ENCODE data around the gene RDX. TPM values are rescaled to one million over a fixed set of nuclear protein-coding genes. Genes with fewer than 3 reads are reported as not detected.

RDX gene
- total and polyA plus RNA-seq, 10 of the 15 experiments (the other 5 are each of a cell fraction or from before 2014, with no cell fraction given), result 24.6 to 62.2 (median 47.8) TPM

- no TSS peak for BruUV-seq (replicated peaks)
- ChIA-PET POLR2A (interaction anchor here (0.6 kb wide), 1 partner anchor 9 kb away, joined by 4 read pairs; no protein-coding TSS in a partner anchor), SMC1A (ENCODE audit: uncharacterized antibody, unreplicated experiment) (interaction anchor here (0.6 to 1.5 kb wide), 5 partner anchors 10 to 203 kb away, joined by 3 read pairs; no protein-coding TSS in a partner anchor), CTCF (no interaction called here), RAD21 (ENCODE audit: unreplicated experiment) (interaction anchor here (0.6 to 0.9 kb wide), 2 partner anchors 9 to 26 kb away, joined by 3 to 4 read pairs; no protein-coding TSS in a partner anchor)
- Histone ChIP-seq H2AFZ (ENCODE audit: control insufficient read depth, low read depth, low read length) (no peak overlapping the region; the same call in 1 of the 2 replicates), H3K9me3 (replicated peaks; ENCODE audit: control insufficient read depth, insufficient read depth, low read length) (no peaks in the 10 kb centered on the region), H3K27ac (ENCODE audit: control insufficient read depth, insufficient read depth) (no peak overlapping the region), H3K9ac (ENCODE audit: control insufficient read depth, insufficient read depth, low read length) (no peak overlapping the region), H4K20me1 (ENCODE audit: control insufficient read depth, insufficient read depth) (no peaks in the 10 kb centered on the region), H3K79me2 (ENCODE audit: control insufficient read depth, insufficient read depth, low read length) (no peaks in the 10 kb centered on the region), H3K27me3 (replicated peaks in 1 of 2; ENCODE audit: control insufficient read depth in 2 of 2, insufficient read depth in 2 of 2, low read length in 1 of 2) (no peaks in the 10 kb centered on the region), H3K4me2 (ENCODE audit: control insufficient read depth, insufficient read depth) (no peak overlapping the region), H3K4me1 (ENCODE audit: control insufficient read depth, insufficient read depth, low read length) (no peaks in the 10 kb centered on the region), H3K36me3 (ENCODE audit: control insufficient read depth in 2 of 2, insufficient read depth in 2 of 2, low read length in 1 of 2) (no peaks in the 10 kb centered on the region), H3K4me3 (no peak overlapping the region)
- intact Hi-C loops (cut with micrococcal nuclease; ENCODE audit: unreplicated experiment), result no loop called here
- WGBS (ENCODE audit: insufficient coverage, insufficient replicate concordance, low lambda C conversion rate, missing lambda C conversion rate), result 100% methylated on average over 1 of the region's 1 CpG
- no peak for TF ChIP-seq ZNF274 (IDR thresholded peaks at IDR 0.05; ENCODE audit: insufficient read depth, insufficient read length)
- no peak for TF ChIP-seq USF2 (IDR thresholded peaks at IDR 0.05; ENCODE audit: borderline replicate concordance, low read depth, low read length)
- no peak for TF ChIP-seq IRF3 (IDR thresholded peaks at IDR 0.05)
- DNase-seq (ENCODE audit: low read depth, low spot score) (no peak), FAIRE-seq (no peak), ATAC-seq (peak; percentile 51)
- in situ Hi-C loops (cut with MboI), result no loop called here
These were observed 22.4 kb upstream of the RDX start for GRCh38 chr11:110318638-110319404.

- no peak overlapping the region for H3K27ac ChIP-seq (ENCODE audit: control insufficient read depth, insufficient read depth)
- no peaks in the 10 kb centered on the region for H3K27me3 ChIP-seq (replicated peaks in 1 of 2; ENCODE audit: control insufficient read depth in 2 of 2, insufficient read depth in 2 of 2, low read length in 1 of 2)
- H4K20me1 ChIP-seq (ENCODE audit: control insufficient read depth, insufficient read depth), result no peaks in the 10 kb centered on the region
- WGBS (ENCODE audit: insufficient coverage, insufficient replicate concordance, low lambda C conversion rate, missing lambda C conversion rate), result 44% methylated on average over 3 of the region's 3 CpGs
- POLR2A ChIA-PET, result no interaction called here
- H3K4me3 ChIP-seq, result no peak overlapping the region
- ATAC-seq (no peak), FAIRE-seq (no peak), DNase-seq (ENCODE audit: low read depth, low spot score) (no peak)
- in situ Hi-C loops (cut with MboI), result no loop called here
- H3K9ac ChIP-seq (ENCODE audit: control insufficient read depth, insufficient read depth, low read length), result no peak overlapping the region
- H3K4me2 ChIP-seq (ENCODE audit: control insufficient read depth, insufficient read depth), result no peak overlapping the region
- no peaks in the 10 kb centered on the region for H3K9me3 ChIP-seq (replicated peaks; ENCODE audit: control insufficient read depth, insufficient read depth, low read length)
- BruUV-seq (replicated peaks), result no TSS peak
- SMC1A ChIA-PET (ENCODE audit: uncharacterized antibody, unreplicated experiment), result interaction anchor here (0.8 to 1.5 kb wide), 5 partner anchors 8 to 46 kb away, joined by 3 to 4 read pairs (median 3); no protein-coding TSS in a partner anchor
- no peaks in the 10 kb centered on the region for H3K4me1 ChIP-seq (ENCODE audit: control insufficient read depth, insufficient read depth, low read length)
- RAD21 ChIA-PET (ENCODE audit: unreplicated experiment), result no interaction called here
- H3K79me2 ChIP-seq (ENCODE audit: control insufficient read depth, insufficient read depth, low read length), result no peaks in the 10 kb centered on the region
- CTCF ChIA-PET, result no interaction called here
- H2AFZ ChIP-seq (ENCODE audit: control insufficient read depth, low read depth, low read length), result no peak overlapping the region
- H3K36me3 ChIP-seq (ENCODE audit: control insufficient read depth in 2 of 2, insufficient read depth in 2 of 2, low read length in 1 of 2), result no peaks in the 10 kb centered on the region
- intact Hi-C loops (cut with micrococcal nuclease; ENCODE audit: unreplicated experiment), result no loop called here
- TF ChIP-seq ATF2 (IDR thresholded peaks at IDR 0.05; ENCODE audit: low read length), result no peak
- TF ChIP-seq ZBTB40 (IDR thresholded peaks at IDR 0.05; ENCODE audit: borderline replicate concordance), result no peak
- no peak for TF ChIP-seq BACH1 (IDR thresholded peaks at IDR 0.05; ENCODE audit: borderline replicate concordance)
- no peak for TF ChIP-seq TCF7 (IDR thresholded peaks at IDR 0.05; ENCODE audit: borderline replicate concordance)
- TF ChIP-seq RFX5 (IDR thresholded peaks at IDR 0.05; ENCODE audit: low read depth, low read length), result no peak
These were observed 21.1 kb upstream of the RDX start for GRCh38 chr11:110317516-110317932.
